B cell (primary cell): ENCODE data around the gene POC1B. TPM values are rescaled to one million over a fixed set of nuclear protein-coding genes. Genes with fewer than 3 reads are reported as not detected.

Experiments used
- ATAC-seq: fragments of 200-7000 bp; cut with Tn5 transposase; one replicate; pipeline ENCODE4 v1.10.0; 2021; ENCODE audit warnings: low read depth, mild to moderate bottlenecking, moderate number of reproducible peaks, moderate library complexity
- CTCF ChIA-PET: fragments of 350-600 bp; sonication (Branson Sonifier 250); formaldehyde crosslinking; loops from one replicate; lab custom pipeline; 2021; ENCODE audit warnings: antibody characterized with exemption, inconsistent platforms; lab: Charles Lee
- POLR2A ChIA-PET: fragments of 350-600 bp; sonication (Branson Sonifier 250); formaldehyde crosslinking; loops from one replicate; lab custom pipeline; 2021; ENCODE audit warnings: antibody characterized with exemption; lab: Charles Lee
- DNase-seq: peaks from one replicate; pipeline ENCODE4 v3.0.0; 2013
- H2AFZ ChIP-seq: 2 replicates; pipeline ENCODE4 v1.6.1; 2012; ENCODE audit warnings: mild to moderate bottlenecking, low read depth, low read length; ENCODE audit not compliant: insufficient read depth, poor library complexity, severe bottlenecking
- H3K27ac ChIP-seq, 2 donors: 1 replicate in 1 of 2; 2 replicates in 1 of 2; pipeline ENCODE4 v1.5.1; 2012 to 2013; ENCODE audit warnings: low read length in 2 of 2, mild to moderate bottlenecking in 2 of 2, moderate library complexity in 1 of 2
- H3K27me3 ChIP-seq, 4 experiments: fragments of 200-600 bp in 1 of 4; sonication (generic) in 1 of 4; replicated peaks in 1 of 4; 1 replicate in 2 of 4; 2 replicates in 2 of 4; pipeline versions ENCODE4 v1.6.1 to v1.7.0; 2013 to 2016; ENCODE audit warnings: low read length in 3 of 4, mild to moderate bottlenecking in 2 of 4, mixed read lengths in 1 of 4, moderate library complexity in 1 of 4; ENCODE audit not compliant: insufficient read depth in 4 of 4, control insufficient read depth in 3 of 4; ENCODE audit errors: control extremely low read depth in 1 of 4
- H3K36me3 ChIP-seq, 2 experiments: replicated peaks in 1 of 2; 1 replicate in 1 of 2; 2 replicates in 1 of 2; pipeline versions ENCODE4 v1.6.1 to v1.7.1; 2013; ENCODE audit warnings: low read length in 1 of 2; ENCODE audit not compliant: insufficient read depth in 2 of 2, control insufficient read depth in 1 of 2; ENCODE audit errors: control extremely low read depth in 1 of 2, extremely low read depth in 1 of 2
- H3K4me1 ChIP-seq, 2 donors: fragments of 200-600 bp in 1 of 2; sonication (generic) in 1 of 2; 1 replicate in 1 of 2; 2 replicates in 1 of 2; pipeline versions ENCODE4 v1.5.1 to v1.6.1; 2013 to 2017; ENCODE audit warnings: low read length in 2 of 2; ENCODE audit not compliant: control insufficient read depth in 2 of 2, insufficient read depth in 2 of 2
- H3K4me2 ChIP-seq: replicated peaks from 2 replicates; pipeline ENCODE3; 2012; ENCODE audit warnings: mild to moderate bottlenecking, low read depth, low read length; ENCODE audit not compliant: poor library complexity, severe bottlenecking
- H3K4me3 ChIP-seq, 5 experiments: fragments of 200-600 bp in 1 of 5; sonication (generic) in 1 of 5; 1 replicate in 3 of 5; 2 replicates in 2 of 5; pipeline versions ENCODE4 v1.5.1 to v1.7.0; 2011 to 2016; ENCODE audit warnings: low read length in 4 of 5, mild to moderate bottlenecking in 4 of 5, low read depth in 2 of 5, control low read depth in 1 of 5, moderate library complexity in 1 of 5; ENCODE audit not compliant: insufficient read depth in 1 of 5; ENCODE audit errors: control extremely low read depth in 1 of 5, extremely low read depth in 1 of 5
- H3K79me2 ChIP-seq: fragments of 200-600 bp; sonication (generic); one replicate; pipeline ENCODE4 v1.6.0; 2016; ENCODE audit warnings: low read length; ENCODE audit not compliant: control insufficient read depth, insufficient read depth
- H3K9ac ChIP-seq: fragments of 200-600 bp; sonication (generic); 2 replicates; pipeline ENCODE4 v1.6.1; 2017; ENCODE audit warnings: mild to moderate bottlenecking, low read length, moderate library complexity
- H3K9me3 ChIP-seq, 3 donors: one replicate each; pipeline versions ENCODE4 v1.6.1 to v1.7.1; 2013; ENCODE audit warnings: low read length in 2 of 3; ENCODE audit not compliant: control insufficient read depth in 2 of 3, insufficient read depth in 1 of 3; ENCODE audit errors: control extremely low read depth in 1 of 3
- H4K20me1 ChIP-seq: 2 replicates; pipeline ENCODE4 v1.6.0; 2012; ENCODE audit warnings: mild to moderate bottlenecking, low read length; ENCODE audit not compliant: insufficient read depth, control insufficient read depth, poor library complexity, severe bottlenecking
- H3K27ac Mint-ChIP-seq: one replicate; pipeline ENCODE4 v1.8.0; 2021; ENCODE audit warnings: mixed read lengths
- H3K27me3 Mint-ChIP-seq: one replicate; pipeline ENCODE4 v1.8.0; 2021; ENCODE audit warnings: mixed read lengths
- H3K4me1 Mint-ChIP-seq: one replicate; pipeline ENCODE4 v1.8.0; 2021; ENCODE audit warnings: mixed read lengths
- H3K4me3 Mint-ChIP-seq: one replicate; pipeline ENCODE4 v1.8.0; 2021; ENCODE audit warnings: mixed read lengths
- H3K9me3 Mint-ChIP-seq: one replicate; pipeline ENCODE4 v1.8.0; 2022; ENCODE audit warnings: mixed read lengths; ENCODE audit not compliant: insufficient read depth
- CTCF ChIP-seq: fragments of 200-600 bp; IDR thresholded peaks from one replicate; pipeline ENCODE4 v1.8.0; 2022; ENCODE audit warnings: antibody characterized with exemption, mild to moderate bottlenecking
- EZH2 ChIP-seq: IDR thresholded peaks from 2 replicates; pipeline ENCODE4 v1.6.1; 2012; ENCODE audit warnings: borderline replicate concordance, low read depth, mild to moderate bottlenecking, moderate library complexity, low read length; ENCODE audit not compliant: insufficient read depth, poor library complexity, severe bottlenecking
- WGBS: methylation state at CpG from one replicate; pipeline ENCODE4 v1.1.5; 2013; ENCODE audit warnings: missing lambda C conversion rate; ENCODE audit not compliant: insufficient coverage; 5-methylcytosine and 5-hydroxymethylcytosine counted together
- intact Hi-C: fragments of 100-400 bp; cut with micrococcal nuclease; formaldehyde crosslinking; loops from one replicate; pipeline ENCODE4 v1.10.0; 2022
- polyA plus RNA-seq: library from polyadenylated mRNA; depleted of rRNA; stranded (reverse); fragments of >200 nt; gene quantifications from 2 replicates; pipeline ENCODE4 v1.2.3, GENCODE V29; 2012
- total RNA-seq, 2 donors: library from RNA; stranded (reverse); fragments of 120-200 nt in 1 of 2; gene quantifications; 1 replicate in 1 of 2; 2 replicates in 1 of 2; pipeline versions ENCODE4 v1.2.3 to v1.2.4, GENCODE V29; 2013 to 2022

Gene POC1B
- total and polyA plus RNA-seq, 2 donors (not counting 1 experiment from before 2014, with no cell fraction given) = 12.0 to 39.5 TPM

GRCh38 chr12:89456565-89456964 is 69.3 kb downstream of the POC1B start:
- CTCF ChIA-PET = no interaction called here
- H3K4me2 ChIP-seq = no peak overlapping the region
- no peaks in the 10 kb centered on the region for H3K4me1 Mint-ChIP-seq
- H3K9me3 Mint-ChIP-seq = no peaks in the 10 kb centered on the region
- intact Hi-C loops = no loop called here
- no peaks in the 10 kb centered on the region for H4K20me1 ChIP-seq
- H3K9me3 ChIP-seq = no peaks in the 10 kb centered on the region
- TF ChIP-seq EZH2 (no peak), CTCF (no peak)
- POLR2A ChIA-PET = no interaction called here
- no peak overlapping the region for H2AFZ ChIP-seq
- WGBS = no CpG with 5 or more reads among the region's 1 CpG
- no peaks in the 10 kb centered on the region for H3K27me3 Mint-ChIP-seq
- no peak overlapping the region for H3K4me3 ChIP-seq
- H3K79me2 ChIP-seq = no peaks in the 10 kb centered on the region
- H3K27ac Mint-ChIP-seq = no peak overlapping the region
- ATAC-seq (no peak), DNase-seq (no peak)
- H3K27ac ChIP-seq = no peak overlapping the region
- H3K27me3 ChIP-seq = no peaks in the 10 kb centered on the region
- peaks cover 0 to 1% of the 10 kb centered on the region in 2 donors for H3K4me1 ChIP-seq
- H3K4me3 Mint-ChIP-seq = no peak overlapping the region
- no peak overlapping the region for H3K9ac ChIP-seq
- H3K36me3 ChIP-seq = peaks cover 0 to 4% of the 10 kb centered on the region in 2 experiments

DNA sequence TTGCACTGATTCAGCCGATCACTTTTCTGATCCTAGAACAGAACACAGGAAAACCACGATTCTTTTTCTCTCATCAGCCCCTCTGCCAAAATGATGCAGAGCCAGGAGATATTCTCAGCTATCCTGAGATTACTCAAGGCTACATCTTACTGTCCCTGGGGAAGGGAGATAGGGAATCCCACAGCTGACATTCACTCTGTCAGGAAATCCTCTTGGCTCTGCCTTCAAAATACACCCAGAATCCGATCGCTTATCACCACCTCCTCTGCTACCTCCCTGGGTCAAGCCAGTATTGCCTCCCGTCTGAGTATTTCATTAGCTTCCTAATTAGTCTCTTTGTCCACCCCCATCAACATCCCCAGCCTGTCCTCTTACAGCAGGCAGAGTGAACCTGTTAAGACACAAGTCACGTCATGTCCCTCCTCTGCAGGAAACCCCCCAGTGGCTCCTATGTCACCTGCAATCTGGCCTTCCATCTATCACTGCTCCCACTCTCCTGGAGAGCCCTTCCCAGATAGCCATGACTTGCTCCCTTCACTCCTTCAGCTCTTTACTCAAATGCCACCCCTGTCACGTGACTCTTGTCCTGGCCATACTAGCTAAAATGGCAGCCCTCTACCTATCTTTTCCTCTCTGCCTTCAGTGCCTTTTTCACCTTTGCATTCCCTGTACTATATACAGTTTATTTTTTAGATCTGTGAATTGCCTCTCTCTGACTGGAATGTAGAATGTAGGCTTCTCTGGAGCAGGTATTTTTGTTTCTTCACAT is 71.6 kb downstream of the POC1B start:
- no peak for TF ChIP-seq EZH2
- TF ChIP-seq CTCF = no peak
- H3K9me3 ChIP-seq = no peaks in the 10 kb centered on the region
- POLR2A ChIA-PET = no interaction called here
- H3K4me1 Mint-ChIP-seq = no peaks in the 10 kb centered on the region
- H3K27me3 ChIP-seq = no peaks in the 10 kb centered on the region
- no peak overlapping the region for H2AFZ ChIP-seq
- intact Hi-C loops = no loop called here
- ATAC-seq (no peak), DNase-seq (no peak)
- H3K27ac Mint-ChIP-seq = no peak overlapping the region
- H3K27me3 Mint-ChIP-seq = no peaks in the 10 kb centered on the region
- no peak overlapping the region for H3K9ac ChIP-seq
- 97% methylated on average over 5 of the region's 7 CpGs for WGBS
- no peaks in the 10 kb centered on the region for H3K79me2 ChIP-seq
- H3K4me3 ChIP-seq = no peak overlapping the region
- CTCF ChIA-PET = interaction anchor here (1.5 kb wide), 1 partner anchor 435 kb away, joined by 5 read pairs; no protein-coding TSS in a partner anchor
- H3K4me3 Mint-ChIP-seq = no peak overlapping the region
- peaks cover 0 to 4% of the 10 kb centered on the region in 2 experiments for H3K36me3 ChIP-seq
- H3K4me1 ChIP-seq = no peaks in the 10 kb centered on the region
- no peak overlapping the region for H3K27ac ChIP-seq
- no peaks in the 10 kb centered on the region for H3K9me3 Mint-ChIP-seq
- H3K4me2 ChIP-seq = no peak overlapping the region
- H4K20me1 ChIP-seq = no peaks in the 10 kb centered on the region
